PC-3 (cell line): ENCODE results near the gene DPEP2NB. TPM values are rescaled to one million over a fixed set of nuclear protein-coding genes. Genes with fewer than 3 reads are reported as not detected.
"Not testable (repeated sequence)": the region's sequence is repeated elsewhere in the genome, so short reads cannot be mapped to it uniquely, and the experiment has no call there.

Source experiments
- ATAC-seq: fragments of 200-7000 bp; cut with Tn5 transposase; 2 replicates; pipeline ENCODE4 v1.9.1; 2020; ENCODE audit warnings: mild to moderate bottlenecking, moderate library complexity
- BruUV-seq: library from RNA; stranded (reverse); fragments of 400-500 nt; replicated peaks from 2 replicates; lab custom pipeline; 2021; lab: Mats Ljungman, UMichigan
- CTCF ChIA-PET: fragments of 300-600 bp; sonication (Branson Sonifier 250); formaldehyde crosslinking; loops from one replicate; lab custom pipeline; 2022; ENCODE audit warnings: antibody characterized with exemption; lab: Charles Lee
- POLR2A ChIA-PET: fragments of 300-600 bp; sonication (Branson Sonifier 250); formaldehyde crosslinking; loops from one replicate; lab custom pipeline; 2022; ENCODE audit warnings: antibody characterized with exemption; ENCODE audit not compliant: unreplicated experiment; lab: Charles Lee
- DNase-seq: peaks from one replicate; pipeline ENCODE4 v3.0.0-alpha.2; 2015
- H2AFZ ChIP-seq: fragments of 300-600 bp; sonication (generic); 2 replicates; pipeline ENCODE4 v1.6.0; 2016; ENCODE audit warnings: antibody characterized with exemption, low read length
- H3F3A ChIP-seq: fragments of 300-600 bp; sonication (generic); one replicate; pipeline ENCODE4 v1.6.0; 2017; ENCODE audit warnings: antibody characterized with exemption, low read length, control low read depth, mild to moderate bottlenecking; ENCODE audit not compliant: unreplicated experiment
- H3K27ac ChIP-seq: fragments of 300-600 bp; sonication (generic); 2 replicates; pipeline ENCODE4 v1.5.1; 2016; ENCODE audit warnings: mild to moderate bottlenecking, low read length
- H3K27me3 ChIP-seq: fragments of 300-600 bp; sonication (generic); 2 replicates; pipeline ENCODE4 v1.6.1; 2016; ENCODE audit warnings: low read length, mixed read lengths
- H3K36me3 ChIP-seq: fragments of 300-600 bp; sonication (generic); 2 replicates; pipeline ENCODE4 v1.6.1; 2016; ENCODE audit warnings: low read depth, mixed run types, low read length, mixed read lengths
- H3K4me1 ChIP-seq: fragments of 300-600 bp; sonication (generic); 2 replicates; pipeline ENCODE4 v1.5.1; 2016; ENCODE audit warnings: low read length; ENCODE audit not compliant: insufficient read depth
- H3K4me2 ChIP-seq: fragments of 300-600 bp; sonication (generic); 2 replicates; pipeline ENCODE4 v1.6.0; 2016; ENCODE audit warnings: low read length
- H3K4me3 ChIP-seq: fragments of 300-600 bp; sonication (generic); 2 replicates; pipeline ENCODE4 v1.5.1; 2016; ENCODE audit warnings: mild to moderate bottlenecking, low read length, mixed read lengths
- H3K79me2 ChIP-seq: fragments of 300-600 bp; sonication (generic); 2 replicates; pipeline ENCODE4 v1.6.1; 2017; ENCODE audit warnings: low read length, mixed read lengths
- H3K9ac ChIP-seq: fragments of 300-600 bp; sonication (generic); 2 replicates; pipeline ENCODE4 v1.6.0; 2016; ENCODE audit warnings: mild to moderate bottlenecking, low read length
- H3K9me2 ChIP-seq: fragments of 300-600 bp; sonication (generic); replicated peaks from 2 replicates; pipeline ENCODE4 v1.6.1; 2016; ENCODE audit warnings: mixed run types, low read length, mixed read lengths
- H3K9me3 ChIP-seq: fragments of 300-600 bp; sonication (generic); 2 replicates; pipeline ENCODE4 v1.6.1; 2016; ENCODE audit warnings: low read length, mixed read lengths
- H4K20me1 ChIP-seq: fragments of 300-600 bp; sonication (generic); 2 replicates; pipeline ENCODE4 v1.6.1; 2016; ENCODE audit warnings: low read length, mixed read lengths
- EZH2 ChIP-seq: fragments of 300-600 bp; sonication (generic); IDR thresholded peaks from one replicate; pipeline ENCODE4 v1.6.1; 2017; ENCODE audit warnings: antibody characterized with exemption, mild to moderate bottlenecking, low read length; ENCODE audit not compliant: unreplicated experiment
- EZH2phosphoT487 ChIP-seq: fragments of 300-600 bp; sonication (generic); IDR thresholded peaks from 2 replicates; pipeline ENCODE4 v1.6.1; 2018; ENCODE audit warnings: mild to moderate bottlenecking, antibody characterized with exemption, low read length, borderline replicate concordance
- intact Hi-C: fragments of 100-400 bp; cut with micrococcal nuclease; formaldehyde crosslinking; loops from 2 replicates; pipeline ENCODE4 v1.9.0; 2023
- total RNA-seq: library from RNA; depleted of rRNA; stranded (reverse); fragments of >200 nt; gene quantifications from 2 replicates; pipeline ENCODE4 v1.2.3, GENCODE V29; 2014
- TF ChIP-seq, protein P1 (sequence below): fragments of 300-600 bp; sonication (generic); conservative IDR thresholded peaks from 2 replicates; pipeline ENCODE4 v1.5.1; 2017; ENCODE audit warnings: antibody characterized with exemption, low read depth, mild to moderate bottlenecking, low read length

DPEP2NB gene
- total RNA-seq, 1 experiment from 2014 or later, result not detected

- Histone ChIP-seq H3K4me3 (no peak overlapping the region), H4K20me1 (no peaks in the 10 kb centered on the region), H3K27ac (no peak overlapping the region), H3K4me1 (no peaks in the 10 kb centered on the region), H3K27me3 (no peaks in the 10 kb centered on the region), H3K4me2 (no peak overlapping the region), H3K79me2 (no peaks in the 10 kb centered on the region), H3K9ac (no peak overlapping the region), H3K9me2 (no peaks in the 10 kb centered on the region), H3F3A (no peaks in the 10 kb centered on the region), H2AFZ (no peak overlapping the region), H3K9me3 (no peaks in the 10 kb centered on the region), H3K36me3 (no peaks in the 10 kb centered on the region)
- intact Hi-C loops, result no loop called here
- no TSS peak for BruUV-seq
- DNase-seq (no peak), ATAC-seq (no peak)
- ChIA-PET CTCF (no interaction called here), POLR2A (no interaction called here)
- TF ChIP-seq EZH2 (no peak), EZH2phosphoT487 (no peak)
Measured at GRCh38 chr16:67976205-67976604, 39.5 kb downstream of the DPEP2NB start.

- DNase-seq (no peak), ATAC-seq (no peak)
- Histone ChIP-seq H3K79me2 (no peaks in the 10 kb centered on the region), H3K36me3 (no peaks in the 10 kb centered on the region), H3K9me3 (no peaks in the 10 kb centered on the region), H3K9ac (no peak overlapping the region), H4K20me1 (no peaks in the 10 kb centered on the region), H3K4me1 (no peaks in the 10 kb centered on the region), H3K4me2 (no peak overlapping the region), H2AFZ (no peak overlapping the region), H3K27me3 (no peaks in the 10 kb centered on the region), H3K9me2 (no peaks in the 10 kb centered on the region), H3F3A (no peaks in the 10 kb centered on the region), H3K27ac (no peak overlapping the region), H3K4me3 (no peak overlapping the region)
- TF ChIP-seq, protein P1, sequence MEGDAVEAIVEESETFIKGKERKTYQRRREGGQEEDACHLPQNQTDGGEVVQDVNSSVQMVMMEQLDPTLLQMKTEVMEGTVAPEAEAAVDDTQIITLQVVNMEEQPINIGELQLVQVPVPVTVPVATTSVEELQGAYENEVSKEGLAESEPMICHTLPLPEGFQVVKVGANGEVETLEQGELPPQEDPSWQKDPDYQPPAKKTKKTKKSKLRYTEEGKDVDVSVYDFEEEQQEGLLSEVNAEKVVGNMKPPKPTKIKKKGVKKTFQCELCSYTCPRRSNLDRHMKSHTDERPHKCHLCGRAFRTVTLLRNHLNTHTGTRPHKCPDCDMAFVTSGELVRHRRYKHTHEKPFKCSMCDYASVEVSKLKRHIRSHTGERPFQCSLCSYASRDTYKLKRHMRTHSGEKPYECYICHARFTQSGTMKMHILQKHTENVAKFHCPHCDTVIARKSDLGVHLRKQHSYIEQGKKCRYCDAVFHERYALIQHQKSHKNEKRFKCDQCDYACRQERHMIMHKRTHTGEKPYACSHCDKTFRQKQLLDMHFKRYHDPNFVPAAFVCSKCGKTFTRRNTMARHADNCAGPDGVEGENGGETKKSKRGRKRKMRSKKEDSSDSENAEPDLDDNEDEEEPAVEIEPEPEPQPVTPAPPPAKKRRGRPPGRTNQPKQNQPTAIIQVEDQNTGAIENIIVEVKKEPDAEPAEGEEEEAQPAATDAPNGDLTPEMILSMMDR, result no peak
- TF ChIP-seq EZH2phosphoT487 (no peak), EZH2 (no peak)
- intact Hi-C loops, result no loop called here
- no TSS peak for BruUV-seq
- ChIA-PET POLR2A (no interaction called here), CTCF (no interaction called here)
Measured at GRCh38 chr16:67975321-67976105, 40.2 kb downstream of the DPEP2NB start.

DNA sequence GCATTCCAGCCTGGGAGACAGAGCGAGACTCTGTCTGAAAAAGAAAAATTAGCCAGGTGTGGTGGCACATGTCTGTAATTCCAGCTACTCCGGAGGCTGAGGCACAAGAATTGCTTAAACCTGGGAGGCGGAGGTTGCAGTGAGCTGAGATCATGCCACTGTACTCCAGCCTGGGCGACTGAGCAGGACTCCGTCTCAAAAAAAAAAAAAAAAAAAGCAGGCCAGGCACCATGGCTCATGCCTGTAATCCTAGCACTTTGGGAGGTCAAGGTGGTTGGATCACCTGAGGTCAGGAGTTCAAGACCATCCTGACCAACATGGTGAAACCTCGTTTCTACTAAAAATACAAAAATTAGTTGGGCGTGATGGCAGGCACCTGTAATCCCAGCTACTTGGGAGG lies 43.4 kb downstream of the DPEP2NB start:
- POLR2A ChIA-PET, result interaction anchor here (0.7 kb wide), 1 partner anchor 80 kb away, joined by 11 read pairs; no protein-coding TSS in a partner anchor
- H3K36me3 ChIP-seq, H3K4me1 ChIP-seq, H3K79me2 ChIP-seq, H4K20me1 ChIP-seq, H3K4me3 ChIP-seq, H3K9me3 ChIP-seq, H3K9ac ChIP-seq, BruUV-seq, ATAC-seq, H3F3A ChIP-seq, H2AFZ ChIP-seq, H3K4me2 ChIP-seq, intact Hi-C loops, H3K27ac ChIP-seq, H3K9me2 ChIP-seq, CTCF ChIA-PET, H3K27me3 ChIP-seq, DNase-seq: not testable (repeated sequence)
